ENCODE data around the gene TUBB3.

DNA sequence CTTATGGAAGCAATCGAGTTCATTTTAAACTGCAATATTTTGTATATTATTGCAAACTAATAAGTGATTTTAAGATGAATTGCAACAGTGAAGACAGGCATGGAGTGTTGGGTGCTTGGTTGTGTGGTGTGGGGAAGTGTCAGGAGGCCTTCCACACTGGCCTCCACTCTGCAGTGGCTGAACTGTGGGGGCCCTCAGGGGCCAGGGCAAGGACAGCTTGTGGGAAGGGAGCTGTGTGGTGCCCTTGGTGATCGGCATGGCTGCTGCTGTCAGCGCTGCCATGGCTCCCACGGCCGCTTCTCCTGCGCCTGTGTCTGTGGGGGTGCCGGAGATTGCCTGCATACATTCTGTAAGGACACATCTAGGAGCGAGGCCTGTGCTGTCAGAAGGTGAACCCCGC is 30.5 kb upstream of the TUBB3 start:
- TF ChIP-seq, protein P1, sequence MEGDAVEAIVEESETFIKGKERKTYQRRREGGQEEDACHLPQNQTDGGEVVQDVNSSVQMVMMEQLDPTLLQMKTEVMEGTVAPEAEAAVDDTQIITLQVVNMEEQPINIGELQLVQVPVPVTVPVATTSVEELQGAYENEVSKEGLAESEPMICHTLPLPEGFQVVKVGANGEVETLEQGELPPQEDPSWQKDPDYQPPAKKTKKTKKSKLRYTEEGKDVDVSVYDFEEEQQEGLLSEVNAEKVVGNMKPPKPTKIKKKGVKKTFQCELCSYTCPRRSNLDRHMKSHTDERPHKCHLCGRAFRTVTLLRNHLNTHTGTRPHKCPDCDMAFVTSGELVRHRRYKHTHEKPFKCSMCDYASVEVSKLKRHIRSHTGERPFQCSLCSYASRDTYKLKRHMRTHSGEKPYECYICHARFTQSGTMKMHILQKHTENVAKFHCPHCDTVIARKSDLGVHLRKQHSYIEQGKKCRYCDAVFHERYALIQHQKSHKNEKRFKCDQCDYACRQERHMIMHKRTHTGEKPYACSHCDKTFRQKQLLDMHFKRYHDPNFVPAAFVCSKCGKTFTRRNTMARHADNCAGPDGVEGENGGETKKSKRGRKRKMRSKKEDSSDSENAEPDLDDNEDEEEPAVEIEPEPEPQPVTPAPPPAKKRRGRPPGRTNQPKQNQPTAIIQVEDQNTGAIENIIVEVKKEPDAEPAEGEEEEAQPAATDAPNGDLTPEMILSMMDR (IDR thresholded peaks at IDR 0.05) = no peak
- TF ChIP-seq POLR2AphosphoS5 (IDR thresholded peaks at IDR 0.05) = no peak

All from stomach (tissue), 4 donors.